HL-60/S4 treated with retinoic acid at 250 ng/mL for 4 days and 3 days (cell line): Measurements from ENCODE around the gene OTUD4.
"Not testable (repeated sequence)": the region's sequence is repeated elsewhere in the genome, so short reads cannot be mapped to it uniquely, and the experiment has no call there.

Experiments used
- in situ Hi-C: fragments of 300-500 bp; cut with MboI; formaldehyde crosslinking; loops from 2 replicates; pipeline ENCODE4 v1.7.0; 2022; ENCODE audit warnings: low sequenced_read_pairs

Gene OTUD4

GRCh38 chr4:145179281-145179860 is 1.0 kb downstream of the OTUD4 start:
- in situ Hi-C loops, result no loop called here

- in situ Hi-C loops, result no loop called here
These were observed 1.6 kb downstream of the OTUD4 start for GRCh38 chr4:145178740-145179280.

GRCh38 chr4:145177906-145178538 is 2.4 kb downstream of the OTUD4 start:
- in situ Hi-C loops, result no loop called here

- in situ Hi-C loops, result no loop called here
These were observed 2.9 kb downstream of the OTUD4 start for GRCh38 chr4:145177511-145177905.

- in situ Hi-C loops, result no loop called here
These were observed 3.6 kb downstream of the OTUD4 start for GRCh38 chr4:145176641-145177432.

GRCh38 chr4:145171911-145172310 is 8.5 kb downstream of the OTUD4 start:
- in situ Hi-C loops, result no loop called here

GRCh38 chr4:145170223-145170622 is 10.2 kb downstream of the OTUD4 start:
- in situ Hi-C loops, result no loop called here

- in situ Hi-C loops, result no loop called here
These were observed 11.7 kb downstream of the OTUD4 start for GRCh38 chr4:145168581-145169187.

GRCh38 chr4:145167887-145168286 is 12.5 kb downstream of the OTUD4 start:
- in situ Hi-C loops, result no loop called here

- in situ Hi-C loops, result no loop called here
These were observed 18.8 kb downstream of the OTUD4 start for GRCh38 chr4:145161549-145161948.

- in situ Hi-C loops, result no loop called here
These were observed 23.4 kb downstream of the OTUD4 start for GRCh38 chr4:145156986-145157385.

- in situ Hi-C loops, result no loop called here
These were observed 25.0 kb downstream of the OTUD4 start for GRCh38 chr4:145155268-145155870.

GRCh38 chr4:145154573-145154972 is 25.8 kb downstream of the OTUD4 start:
- in situ Hi-C loops, result no loop called here

- in situ Hi-C loops, result no loop called here
These were observed 26.5 kb downstream of the OTUD4 start for GRCh38 chr4:145153904-145154298.

- in situ Hi-C loops, result no loop called here
These were observed 27.0 kb downstream of the OTUD4 start for GRCh38 chr4:145153181-145153903.

GRCh38 chr4:145148980-145149379 is 31.4 kb downstream of the OTUD4 start:
- in situ Hi-C loops, result no loop called here

GRCh38 chr4:145136219-145136618 is 44.2 kb downstream of the OTUD4 start:
- in situ Hi-C loops, result not testable (repeated sequence)

GRCh38 chr4:145132511-145133098 is 47.8 kb downstream of the OTUD4 start:
- in situ Hi-C loops, result no loop called here

- in situ Hi-C loops, result no loop called here
These were observed 48.5 kb downstream of the OTUD4 start for GRCh38 chr4:145131848-145132247.

GRCh38 chr4:145130788-145131399 is 49.5 kb downstream of the OTUD4 start:
- in situ Hi-C loops, result no loop called here
